ENCODE data around the gene ART4.

The ART4 gene, protein sequence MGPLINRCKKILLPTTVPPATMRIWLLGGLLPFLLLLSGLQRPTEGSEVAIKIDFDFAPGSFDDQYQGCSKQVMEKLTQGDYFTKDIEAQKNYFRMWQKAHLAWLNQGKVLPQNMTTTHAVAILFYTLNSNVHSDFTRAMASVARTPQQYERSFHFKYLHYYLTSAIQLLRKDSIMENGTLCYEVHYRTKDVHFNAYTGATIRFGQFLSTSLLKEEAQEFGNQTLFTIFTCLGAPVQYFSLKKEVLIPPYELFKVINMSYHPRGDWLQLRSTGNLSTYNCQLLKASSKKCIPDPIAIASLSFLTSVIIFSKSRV

GRCh38 chr12:14843425-14843887, at the start of gene ART4:
ART4 (minus strand) TSS chr12:14843526; CDS start chr12:14843113, 413 bp downstream.
- no peak for DNase-seq (ENCODE audit: low spot score)

- peak; percentile 59 for DNase-seq (ENCODE audit: low spot score)
Measured at GRCh38 chr12:14892726-14893505, 49.6 kb upstream of the ART4 start.

GRCh38 chr12:14890701-14891100, 47.4 kb upstream of the ART4 start:
- no peak for DNase-seq (ENCODE audit: low spot score)

- DNase-seq (ENCODE audit: low spot score) = no peak
Measured at GRCh38 chr12:14886271-14886670, 42.9 kb upstream of the ART4 start.

GRCh38 chr12:14885718-14886221, 42.4 kb upstream of the ART4 start, which contains the start of gene MGP:
MGP (minus strand) TSS chr12:14885854; CDS start chr12:14885791, 63 bp downstream.
- DNase-seq (ENCODE audit: low spot score) = peak; percentile 11

GRCh38 chr12:14884458-14884878, 41.1 kb upstream of the ART4 start:
- DNase-seq (ENCODE audit: low spot score) = peak; percentile 59

GRCh38 chr12:14883686-14884085, 40.4 kb upstream of the ART4 start:
- DNase-seq (ENCODE audit: low spot score) = no peak

DNA sequence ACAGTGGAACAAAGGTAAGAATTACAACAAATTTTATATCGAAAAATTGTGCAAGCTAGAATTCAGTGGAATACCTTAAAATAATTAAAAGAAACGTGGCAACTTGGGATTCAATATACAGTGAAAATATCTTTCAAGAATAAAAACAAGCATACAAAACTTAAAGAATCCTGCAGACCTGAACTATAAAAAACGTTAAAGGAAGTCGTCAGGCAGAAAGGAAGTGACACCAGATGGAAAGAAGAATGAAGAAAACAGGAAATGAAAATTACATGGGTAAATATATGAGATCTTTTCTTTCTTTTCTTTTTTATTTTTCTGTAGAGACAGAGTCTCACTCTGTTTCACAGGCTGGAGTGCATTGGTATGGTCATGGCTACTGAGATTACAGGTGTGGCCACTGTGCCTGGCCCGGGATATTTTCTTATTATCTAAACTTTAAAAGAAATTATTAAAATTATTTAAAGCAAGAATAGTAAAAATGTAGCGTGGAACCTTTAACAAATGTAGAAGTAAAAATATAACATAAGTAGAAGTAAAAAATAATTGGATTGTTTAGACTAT, 37.6 kb upstream of the ART4 start:
- no peak for DNase-seq (ENCODE audit: low spot score)

- no peak for DNase-seq (ENCODE audit: low spot score)
Measured at GRCh38 chr12:14879222-14879933, 36.1 kb upstream of the ART4 start.

GRCh38 chr12:14878488-14878887, 35.2 kb upstream of the ART4 start:
- no peak for DNase-seq (ENCODE audit: low spot score)

DNA sequence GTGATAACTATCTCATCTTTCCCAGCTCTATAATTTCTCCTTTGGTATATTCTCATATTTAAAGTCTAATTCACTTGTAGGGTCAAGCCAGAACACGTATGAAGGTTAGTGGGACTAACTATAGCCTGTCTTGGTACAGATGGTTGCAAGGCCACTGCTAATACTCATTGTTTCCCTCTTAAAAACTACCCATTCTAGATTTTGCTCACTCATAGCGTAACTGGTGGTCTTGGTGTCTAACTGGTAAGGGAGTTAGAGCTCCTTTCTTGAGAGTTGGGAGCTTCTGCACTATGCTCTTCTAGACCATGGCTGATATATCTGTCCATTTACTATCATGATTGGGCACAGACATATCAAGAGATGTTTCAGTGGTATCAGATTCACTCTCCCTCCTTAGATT, 33.5 kb upstream of the ART4 start:
- DNase-seq (ENCODE audit: low spot score) = no peak

GRCh38 chr12:14874882-14875281, 31.6 kb upstream of the ART4 start:
- no peak for DNase-seq (ENCODE audit: low spot score)

- no peak for DNase-seq (ENCODE audit: low spot score)
Measured at GRCh38 chr12:14873440-14874185, 30.3 kb upstream of the ART4 start.

- DNase-seq (ENCODE audit: low spot score) = no peak
Measured at GRCh38 chr12:14871886-14872285, 28.6 kb upstream of the ART4 start.

- no peak for DNase-seq (ENCODE audit: low spot score)
Measured at GRCh38 chr12:14871247-14871646, 27.9 kb upstream of the ART4 start.

DNA sequence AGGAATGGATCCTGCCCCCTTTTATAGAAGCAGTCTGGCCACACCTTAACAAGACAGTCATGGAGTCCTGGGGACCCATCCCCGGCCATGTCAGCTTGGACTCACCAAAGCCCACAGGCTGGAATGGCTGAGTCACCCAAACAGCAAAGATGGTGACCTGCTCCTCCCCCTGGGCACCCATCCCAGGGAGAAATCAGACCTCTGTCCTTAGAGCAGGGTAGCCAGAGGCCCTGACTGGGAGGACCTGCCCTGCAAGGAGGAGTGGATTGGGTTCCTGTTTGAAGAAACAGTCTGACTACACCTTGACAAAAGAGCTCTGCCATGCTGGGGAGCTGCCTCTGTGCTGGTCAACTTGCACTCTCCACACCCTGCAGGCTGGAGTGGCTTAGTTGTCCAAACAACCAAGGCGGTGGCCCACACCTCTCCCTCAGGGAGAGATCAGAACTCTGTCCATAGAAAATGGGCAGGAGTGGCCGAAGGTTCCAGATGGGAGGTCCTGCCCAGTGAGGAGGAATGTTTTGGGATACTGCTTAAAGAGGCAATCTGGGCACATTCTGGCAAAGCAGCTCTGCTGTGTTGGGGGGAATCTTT, 25.7 kb upstream of the ART4 start:
- no peak for DNase-seq (ENCODE audit: low spot score)

GRCh38 chr12:14860490-14860889, 17.2 kb upstream of the ART4 start:
- no peak for DNase-seq (ENCODE audit: low spot score)

- no peak for DNase-seq (ENCODE audit: low spot score)
Measured at GRCh38 chr12:14858513-14858912, 15.2 kb upstream of the ART4 start.

GRCh38 chr12:14854586-14855183, 11.4 kb upstream of the ART4 start:
- no peak for DNase-seq (ENCODE audit: low spot score)

DNA sequence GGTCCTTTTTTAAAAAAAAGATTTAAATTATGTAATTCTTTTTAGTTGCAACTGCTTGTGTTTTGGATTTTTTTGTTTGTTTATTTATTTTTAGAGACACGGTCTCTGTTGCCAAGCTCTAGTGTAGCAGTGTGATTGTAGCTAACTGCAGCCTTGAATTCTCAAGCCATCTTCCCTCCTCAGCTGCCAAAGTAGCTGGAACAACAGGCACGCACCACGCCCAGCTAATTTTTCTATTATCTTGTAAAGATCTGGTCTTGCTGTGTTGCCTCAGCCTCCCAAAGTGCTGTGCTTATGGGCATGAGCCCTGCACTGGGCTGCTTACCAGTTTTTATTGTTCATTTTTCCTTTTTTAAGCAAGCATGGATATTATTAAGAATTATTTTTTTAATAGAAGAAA, 10.6 kb upstream of the ART4 start:
- DNase-seq (ENCODE audit: low spot score) = no peak
